HG03139 (cell line): ENCODE measurements around the gene P2RX2.

ENCODE experiments used
- ATAC-seq: cut with Tn5 transposase; IDR thresholded peaks from one replicate; pipeline ENCODE4 v1.9.1; 2021; ENCODE audit not compliant: unreplicated experiment

The P2RX2 gene

DNA sequence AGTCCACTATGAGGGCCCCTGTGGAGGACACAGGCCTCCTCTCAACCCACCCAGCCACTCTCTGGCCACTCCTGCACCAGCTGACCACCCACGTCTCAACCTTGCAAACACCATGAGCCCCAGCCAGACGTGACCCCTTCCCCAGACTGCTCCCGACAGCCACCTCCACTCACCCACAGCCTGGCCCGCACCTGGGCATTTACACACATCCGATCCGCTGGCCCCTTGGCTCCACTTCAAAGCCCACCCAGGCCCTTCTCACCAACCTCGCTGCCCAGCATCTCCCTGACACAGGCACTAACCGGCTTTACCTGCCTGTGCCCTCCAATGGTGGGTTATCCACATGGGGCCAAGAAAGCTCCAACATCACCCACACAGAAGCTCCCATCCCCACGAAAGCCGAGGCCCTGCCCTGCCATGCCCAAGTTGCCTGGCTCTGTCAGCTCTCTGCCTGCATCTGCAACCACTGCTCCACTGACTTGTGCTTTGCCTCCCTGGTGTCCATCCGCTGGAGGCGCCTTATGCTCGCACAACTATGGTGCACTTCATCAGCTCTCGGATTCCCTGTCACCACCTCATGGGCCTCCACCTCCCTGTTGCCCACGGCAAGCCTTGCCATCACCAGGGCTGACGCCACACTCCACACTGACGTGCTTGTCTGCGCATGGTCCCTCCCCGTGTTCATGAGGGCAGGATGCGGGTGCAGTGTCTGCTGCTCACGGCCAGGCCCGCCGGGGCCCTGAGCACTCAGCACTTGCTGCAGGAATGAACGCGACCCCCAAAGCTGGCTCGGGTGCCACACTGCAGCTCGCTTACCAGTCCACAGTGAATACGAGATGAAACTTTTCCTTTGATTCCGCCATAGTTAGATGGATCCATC lies 16.7 kb downstream of the P2RX2 start:
- no peak for ATAC-seq

DNA sequence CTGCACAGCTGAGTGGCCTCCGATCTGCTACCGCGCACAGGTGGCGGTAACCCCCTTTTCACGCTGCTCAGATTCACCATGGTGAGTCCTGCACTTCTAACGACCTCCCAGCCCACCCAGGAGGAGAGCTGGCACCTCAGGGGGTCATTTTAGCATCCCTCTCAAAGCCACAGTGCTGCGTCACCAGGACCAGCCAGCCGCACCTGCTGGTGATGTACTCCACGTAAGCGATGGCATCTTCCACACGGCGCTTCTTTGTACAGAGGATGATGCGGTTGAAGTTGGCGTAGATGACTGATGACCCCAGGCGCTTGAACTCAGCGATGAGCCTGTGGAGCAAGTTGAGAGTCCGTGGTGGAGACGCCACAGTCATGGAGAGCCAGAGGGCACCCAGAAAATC lies 19.2 kb downstream of the P2RX2 start:
- ATAC-seq, result no peak

DNA sequence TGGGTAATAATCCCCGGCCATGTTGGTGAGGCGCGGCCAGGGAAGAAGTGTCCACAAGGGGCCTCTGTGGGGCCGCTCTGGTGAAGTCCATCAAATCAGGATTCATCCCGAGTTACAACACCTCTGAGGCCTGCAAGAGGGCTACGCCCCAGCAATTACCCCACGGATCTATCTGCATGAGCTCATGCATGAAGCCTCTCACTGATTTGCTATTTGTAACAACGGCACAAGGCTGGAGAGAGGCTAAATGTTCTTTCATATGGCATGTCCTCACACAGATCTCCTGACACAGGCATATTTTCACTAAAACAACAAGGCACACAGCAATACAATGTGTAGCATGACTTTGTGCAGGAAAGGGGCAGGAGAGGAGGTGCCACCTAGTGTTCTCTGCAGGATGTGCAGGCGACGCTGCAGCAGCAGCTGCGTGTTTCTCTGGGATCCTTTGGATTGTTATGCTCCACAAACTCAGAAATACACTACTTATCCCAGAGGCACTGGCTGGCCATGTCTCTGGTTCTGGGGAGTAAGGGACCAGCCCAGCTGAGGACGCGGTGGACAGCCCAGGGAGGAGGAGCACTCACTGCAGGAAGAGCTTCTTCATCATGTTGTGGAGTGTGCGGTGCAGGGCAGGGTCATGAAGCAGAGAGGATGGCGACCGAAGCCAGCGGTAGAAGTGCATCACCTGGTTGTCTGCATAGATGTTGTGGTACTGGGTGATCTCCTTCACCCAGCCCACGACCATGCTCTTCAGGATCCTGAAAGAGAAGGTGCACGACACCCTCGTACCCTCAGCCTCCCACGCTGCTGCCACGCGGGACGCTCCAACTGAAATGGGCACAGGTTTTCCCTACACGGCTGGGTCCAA lies 20.2 kb downstream of the P2RX2 start:
- no peak for ATAC-seq

DNA sequence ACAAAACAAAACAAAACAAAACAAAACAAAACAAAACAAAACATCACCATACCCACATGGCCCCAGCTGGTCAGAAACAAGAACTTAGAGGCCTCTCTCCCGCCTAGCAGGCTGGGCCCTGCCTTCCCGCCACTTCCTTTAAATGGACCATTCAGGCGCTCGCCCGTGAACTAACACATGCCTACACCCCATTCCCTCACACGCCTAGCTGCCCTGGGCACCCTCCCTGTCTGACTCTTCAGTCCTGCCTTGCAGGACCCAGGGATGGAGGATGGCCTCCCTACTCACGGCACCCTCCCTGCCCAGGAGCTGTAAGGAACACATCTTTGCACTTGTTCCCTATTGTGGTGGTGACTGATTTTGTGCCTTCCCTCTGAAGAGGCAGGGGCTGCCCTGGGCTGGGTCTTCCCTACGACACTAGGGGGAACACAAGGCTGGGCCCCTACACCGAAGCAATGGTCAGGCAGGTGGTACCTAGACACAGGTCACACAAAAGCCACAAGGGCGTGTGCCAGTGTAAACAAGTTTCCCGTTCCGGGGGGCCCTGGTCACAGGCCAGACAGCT lies 21.5 kb downstream of the P2RX2 start:
- ATAC-seq, result no peak

DNA sequence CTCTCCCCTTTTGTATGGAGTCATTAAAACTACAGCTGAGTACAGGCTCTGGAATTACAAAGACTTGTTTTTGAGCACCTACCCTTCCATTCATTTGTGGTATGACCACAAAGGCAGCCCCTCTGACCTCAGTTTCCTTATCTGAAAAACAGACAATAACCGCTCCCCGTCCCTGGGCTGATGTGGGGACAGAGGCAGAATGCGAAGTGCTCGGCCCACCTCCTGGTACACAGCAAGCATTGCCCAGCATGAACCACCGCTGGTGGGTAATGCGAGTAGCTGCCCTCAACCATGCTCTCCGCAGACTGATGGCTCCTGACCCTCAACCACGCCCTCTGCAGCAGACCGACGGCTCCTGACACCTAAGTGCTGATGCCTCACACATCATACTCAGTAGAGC lies 22.4 kb downstream of the P2RX2 start:
- ATAC-seq, result no peak

DNA sequence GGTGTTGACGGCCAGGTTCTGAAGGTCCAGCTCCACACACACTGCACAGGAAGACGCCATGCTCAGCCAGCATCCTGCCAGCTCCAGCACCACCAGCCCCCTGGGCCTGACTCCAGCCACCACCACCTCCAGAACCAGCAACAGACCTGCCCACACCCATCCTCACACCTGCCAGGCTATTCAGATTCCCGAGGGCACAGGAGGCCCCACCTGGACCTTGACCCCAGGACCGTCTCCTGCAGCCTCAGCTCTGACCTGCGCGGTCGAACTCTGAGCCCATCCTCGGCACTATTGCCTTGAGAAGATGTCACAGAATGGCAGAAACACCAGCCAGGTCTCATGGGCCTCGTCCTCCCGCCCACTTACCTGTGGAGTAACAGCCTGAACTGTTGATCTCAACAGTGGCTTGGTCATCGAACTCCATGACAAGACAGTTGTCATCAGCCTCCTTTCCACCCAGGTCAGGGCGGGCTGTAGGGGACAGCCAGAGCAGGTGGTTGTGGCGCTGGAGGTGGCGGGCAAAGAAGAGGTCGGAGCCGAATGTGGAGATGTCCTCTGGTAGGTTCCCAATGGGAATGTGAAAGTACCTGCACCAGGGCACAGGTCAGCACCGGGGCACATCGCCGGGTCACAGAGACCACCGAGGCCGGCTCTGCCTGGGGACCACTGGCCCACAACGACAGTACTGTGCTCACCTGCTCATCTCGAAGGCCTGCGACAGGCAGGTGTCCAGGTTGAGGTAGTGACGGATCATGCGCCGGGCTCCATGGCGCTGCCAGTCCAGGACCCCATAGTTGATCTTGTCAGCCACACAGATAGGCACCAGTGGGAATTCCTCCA lies 23.5 kb downstream of the P2RX2 start:
- ATAC-seq, result no peak

DNA sequence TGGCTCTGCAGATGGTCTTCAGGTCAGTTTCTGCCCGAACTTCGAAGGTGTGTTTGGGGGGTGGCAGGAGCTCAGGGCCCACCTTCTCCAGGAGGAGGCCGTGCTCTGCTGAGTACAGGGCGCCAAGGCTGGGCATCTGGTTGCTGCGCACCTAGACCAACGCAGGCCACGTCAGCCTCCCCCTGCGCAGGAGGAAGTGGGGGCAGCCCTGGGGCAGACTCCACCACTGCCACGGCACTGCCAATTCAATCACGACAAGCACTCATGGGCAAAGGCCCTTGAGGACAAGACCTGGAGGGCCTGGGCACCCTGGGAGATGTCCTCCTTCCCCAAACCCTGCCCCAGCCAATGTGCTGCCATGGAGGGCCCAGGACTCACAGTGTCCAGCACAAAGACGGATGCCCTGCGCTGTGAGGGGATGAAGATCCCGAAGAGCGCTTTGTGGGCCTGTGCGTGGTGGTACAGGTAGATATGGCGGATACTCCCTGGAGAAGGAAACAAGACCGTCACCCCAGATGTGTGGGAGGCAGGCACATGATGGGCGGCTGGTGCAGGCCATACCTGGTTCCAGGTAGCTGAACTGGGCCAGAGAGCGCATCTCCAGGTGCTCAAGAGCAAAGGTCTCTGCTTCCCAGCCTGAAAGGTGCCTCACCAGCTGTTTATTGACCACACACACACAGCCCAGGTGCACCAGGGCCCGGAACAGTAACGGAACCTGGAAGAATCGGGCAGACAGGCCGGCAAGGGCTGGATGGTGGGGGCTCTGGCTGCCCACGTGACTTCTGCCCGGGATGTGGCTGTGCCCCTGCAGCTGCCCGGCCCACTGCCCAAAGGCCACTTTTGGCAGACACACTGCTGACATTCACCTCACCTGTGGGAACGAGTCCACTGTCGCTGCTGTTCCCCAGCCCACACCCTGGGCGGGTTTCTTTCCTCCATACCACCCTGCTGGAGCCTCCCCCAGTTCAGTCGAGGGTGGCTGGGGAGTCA lies 24.6 kb downstream of the P2RX2 start:
- ATAC-seq, result no peak

DNA sequence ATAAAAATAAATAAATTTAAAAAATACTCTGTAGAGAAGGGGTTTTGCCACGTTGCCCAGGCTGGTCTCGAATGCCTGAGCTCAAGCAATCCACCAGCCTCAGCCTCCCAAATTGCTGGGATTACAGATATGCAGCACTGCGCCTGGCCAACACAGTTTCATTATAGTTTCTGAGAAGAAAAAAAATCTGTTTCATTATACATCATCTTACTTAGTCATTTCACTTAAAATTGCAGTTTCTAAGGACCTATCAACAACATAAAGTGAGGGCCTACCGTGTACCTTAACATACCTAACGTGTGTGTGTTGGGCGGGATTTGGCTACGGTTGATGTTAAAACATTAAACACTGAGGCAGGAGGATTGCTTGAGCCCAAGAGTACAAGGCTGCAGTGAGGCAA lies 28.3 kb downstream of the P2RX2 start:
- ATAC-seq, result no peak

DNA sequence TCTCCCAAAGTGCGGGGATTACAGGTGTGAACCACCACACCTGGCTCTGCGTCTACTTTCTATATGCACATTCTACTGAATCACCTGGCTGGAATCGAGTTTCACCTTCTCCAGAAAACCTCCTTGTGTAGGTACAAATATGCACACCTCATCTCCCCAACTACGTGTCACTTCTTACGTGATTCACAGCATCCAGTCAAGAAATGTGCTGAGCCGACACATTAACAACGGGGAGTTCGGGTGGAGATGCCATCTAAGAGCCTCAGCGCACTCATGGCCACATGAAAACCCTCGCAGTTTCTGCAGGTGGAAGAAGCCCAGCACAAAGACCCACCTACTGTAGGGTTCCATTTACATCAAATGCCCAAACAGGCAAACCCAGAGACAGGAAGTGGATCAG lies 29.3 kb downstream of the P2RX2 start:
- ATAC-seq, result no peak

DNA sequence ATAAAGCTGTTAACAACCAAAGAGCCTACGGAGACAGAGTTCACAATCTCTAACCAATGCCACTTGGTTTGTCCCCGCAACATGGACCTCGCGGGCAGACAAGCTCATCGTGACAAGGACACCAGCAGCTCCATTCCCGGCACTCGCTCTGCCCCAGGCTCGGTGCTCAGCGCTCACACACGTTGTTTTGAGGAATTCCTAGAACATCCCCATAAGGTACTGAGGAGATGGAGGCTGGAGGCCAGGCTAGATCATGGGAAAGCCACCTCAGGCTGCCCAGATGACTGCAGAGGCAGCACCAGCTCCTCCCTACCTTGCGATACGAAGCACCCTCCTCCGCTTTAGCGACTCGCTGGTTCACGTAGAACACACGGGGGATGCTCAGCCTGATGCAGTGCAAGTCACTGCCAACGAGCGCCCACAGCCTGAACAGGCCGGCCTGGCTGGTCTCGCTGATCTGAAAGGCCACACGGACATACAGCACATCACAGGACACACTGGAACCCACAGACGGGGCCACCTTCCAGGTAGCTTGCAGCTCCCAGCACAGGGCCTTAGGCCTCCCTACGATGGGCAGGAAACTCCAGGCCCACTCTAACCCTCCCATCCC lies 30.1 kb downstream of the P2RX2 start:
- no peak for ATAC-seq

DNA sequence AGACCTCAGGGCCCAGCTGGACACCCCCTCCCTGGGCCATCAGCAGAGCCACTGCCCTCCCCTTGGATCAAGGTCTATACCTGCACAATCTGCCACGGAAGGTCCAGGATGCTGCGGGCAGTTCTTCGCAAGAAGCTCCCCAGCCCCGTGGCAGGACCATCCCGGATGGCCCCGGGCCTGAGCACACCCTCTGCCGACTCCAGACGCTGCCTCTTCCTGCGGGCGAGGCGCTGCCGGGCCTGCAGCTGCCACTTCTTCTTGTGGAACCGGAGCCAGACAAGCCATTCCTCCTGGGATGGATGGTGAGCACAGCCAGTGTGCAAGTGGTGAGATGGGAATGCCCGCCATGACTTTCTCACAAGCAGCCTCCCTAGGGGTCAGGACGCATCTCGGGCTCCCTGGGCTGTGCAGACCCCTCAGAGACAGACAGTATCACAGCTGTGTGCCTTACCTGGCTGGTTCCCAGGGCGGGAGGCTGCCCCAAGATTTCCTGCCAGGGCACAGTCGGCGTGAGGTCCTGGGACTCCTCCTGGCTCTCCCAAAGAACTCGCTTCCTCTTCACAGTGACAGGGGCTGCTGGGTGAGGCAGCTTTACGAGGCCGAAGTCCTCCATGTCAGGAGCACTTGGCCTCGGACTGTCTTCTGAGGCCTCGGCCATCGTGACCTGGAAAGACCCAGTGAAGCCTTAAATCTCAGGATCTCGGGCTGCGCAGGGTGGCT lies 30.8 kb downstream of the P2RX2 start:
- no peak for ATAC-seq

DNA sequence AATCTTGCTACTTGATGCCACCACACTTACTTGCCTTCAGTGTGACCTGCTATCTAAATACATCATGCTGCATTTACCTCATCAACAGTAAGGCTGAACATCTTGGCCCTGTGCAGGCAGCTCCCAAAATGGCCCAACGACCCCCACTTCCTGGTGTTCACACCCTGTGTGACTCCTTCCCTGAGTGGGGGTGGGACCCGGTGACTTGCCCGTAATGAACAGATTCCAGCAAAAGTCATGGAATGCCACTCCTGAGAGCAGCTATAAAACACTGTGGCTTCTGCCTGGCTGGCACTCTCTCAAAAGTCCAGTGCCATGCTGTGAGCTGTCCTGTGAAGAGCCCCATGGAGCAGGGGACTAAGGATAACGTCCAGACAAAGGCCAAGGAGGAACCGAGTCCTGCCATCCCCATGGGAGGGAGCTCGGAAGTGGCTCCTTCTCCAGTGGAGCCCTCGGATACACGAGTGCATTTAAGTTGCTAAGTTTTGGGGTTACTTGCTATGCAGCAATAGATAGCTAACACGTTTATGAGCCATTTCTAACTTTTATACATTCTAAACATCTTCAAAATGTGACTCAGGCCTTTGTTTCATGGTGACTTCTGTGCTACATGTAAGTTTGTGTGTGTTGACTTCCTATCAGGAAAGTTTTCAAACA lies 33.0 kb downstream of the P2RX2 start:
- ATAC-seq, result no peak

DNA sequence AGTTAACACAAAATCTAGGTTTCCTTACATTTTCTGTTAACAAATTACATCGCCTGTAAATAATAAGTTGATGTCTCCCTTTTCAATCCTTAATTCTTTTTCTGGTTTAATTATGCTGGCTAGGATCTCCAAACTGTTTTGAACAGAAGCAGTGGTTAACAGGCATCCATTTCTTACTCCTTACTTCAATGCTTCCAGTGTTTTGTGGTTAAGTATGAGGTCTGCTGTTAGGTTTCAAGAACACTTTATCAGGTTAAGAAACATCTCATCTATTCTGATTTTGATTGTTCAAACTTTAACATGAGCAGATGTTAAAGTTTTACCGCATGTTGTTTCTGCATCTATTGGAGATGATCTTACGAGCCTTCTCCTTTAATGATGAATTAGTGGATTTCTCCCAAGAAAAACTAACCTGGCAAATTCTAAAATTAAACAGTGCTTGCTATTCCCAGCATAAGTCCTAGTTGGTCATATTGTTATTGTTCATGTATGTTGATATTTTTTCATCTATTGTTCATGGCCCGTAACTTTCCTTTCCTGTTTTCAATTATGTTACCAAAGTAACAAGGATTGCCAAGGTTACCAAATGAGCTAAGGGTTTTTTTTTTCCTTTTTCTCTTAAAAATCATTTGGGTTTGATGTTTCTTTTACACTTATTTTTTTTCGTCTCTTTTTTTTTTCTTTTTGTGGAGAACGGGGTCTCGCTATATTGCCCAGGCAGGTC lies 35.2 kb downstream of the P2RX2 start:
- ATAC-seq, result no peak

DNA sequence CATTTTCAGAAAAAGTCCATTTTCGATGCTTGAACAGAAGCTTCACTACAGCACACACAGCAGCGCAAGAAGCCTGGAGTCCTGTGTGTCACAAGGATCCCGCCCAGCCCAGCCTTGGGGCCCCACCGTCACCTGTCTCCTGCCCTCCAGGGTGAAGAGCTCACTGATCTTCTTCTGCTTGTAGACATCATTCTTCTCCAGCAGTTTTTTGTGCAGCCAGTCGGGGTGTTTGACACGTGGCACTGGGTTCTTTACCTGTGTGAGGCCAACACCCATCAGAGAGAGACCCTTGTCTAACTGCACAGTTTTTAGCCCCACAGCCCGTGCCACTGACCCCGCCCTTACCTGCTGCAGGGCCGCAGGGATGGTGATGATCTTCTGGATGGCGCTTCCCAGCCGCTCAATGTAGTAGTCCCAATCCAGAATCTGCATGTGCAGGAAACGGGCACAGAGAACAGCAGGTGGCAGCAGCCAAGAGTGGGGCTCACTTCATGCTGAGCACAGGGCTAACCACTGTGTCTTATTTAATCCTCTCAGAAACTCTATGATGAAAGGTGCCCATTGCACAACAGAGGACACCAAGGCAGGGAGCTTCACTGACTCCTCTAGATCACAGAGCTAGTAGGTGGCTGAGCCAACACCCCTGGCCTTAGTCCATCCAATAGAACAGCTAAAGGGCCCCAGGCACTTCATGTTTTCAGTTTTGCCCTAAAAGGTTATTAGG lies 38.6 kb downstream of the P2RX2 start:
- ATAC-seq, result no peak

DNA sequence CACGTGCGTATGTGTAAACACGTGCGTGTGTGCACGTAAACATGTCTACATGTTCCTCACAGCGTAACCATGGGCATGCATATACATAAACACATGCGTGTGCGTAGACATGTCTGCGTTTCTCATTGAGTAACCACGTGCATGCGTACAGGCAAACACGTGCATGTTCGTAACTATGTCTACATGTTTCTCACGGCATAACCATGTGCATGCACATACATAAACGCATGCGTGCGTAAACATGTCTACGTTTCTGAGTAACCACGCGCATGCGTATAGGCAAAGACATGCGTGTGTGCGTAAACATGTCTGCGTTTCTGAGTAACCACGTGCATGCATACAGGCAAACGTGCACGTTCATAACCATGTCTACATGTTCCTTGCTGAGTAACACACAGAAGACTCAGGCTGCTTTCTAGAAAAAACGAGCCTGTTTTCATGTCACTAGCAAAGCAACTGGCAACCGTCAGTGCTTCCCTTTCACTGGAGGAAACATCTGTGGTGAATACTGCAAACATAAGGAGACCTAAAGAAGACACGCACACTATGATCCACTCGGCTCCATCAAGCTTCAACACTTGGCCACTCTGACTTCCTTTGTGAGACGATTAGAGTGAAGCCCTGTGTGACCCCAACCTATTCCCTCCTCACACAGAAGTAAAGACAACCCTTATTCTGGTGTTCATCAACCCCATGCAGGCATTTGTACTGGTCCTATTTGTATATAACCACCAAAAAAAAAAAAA lies 39.7 kb downstream of the P2RX2 start:
- ATAC-seq, result no peak

DNA sequence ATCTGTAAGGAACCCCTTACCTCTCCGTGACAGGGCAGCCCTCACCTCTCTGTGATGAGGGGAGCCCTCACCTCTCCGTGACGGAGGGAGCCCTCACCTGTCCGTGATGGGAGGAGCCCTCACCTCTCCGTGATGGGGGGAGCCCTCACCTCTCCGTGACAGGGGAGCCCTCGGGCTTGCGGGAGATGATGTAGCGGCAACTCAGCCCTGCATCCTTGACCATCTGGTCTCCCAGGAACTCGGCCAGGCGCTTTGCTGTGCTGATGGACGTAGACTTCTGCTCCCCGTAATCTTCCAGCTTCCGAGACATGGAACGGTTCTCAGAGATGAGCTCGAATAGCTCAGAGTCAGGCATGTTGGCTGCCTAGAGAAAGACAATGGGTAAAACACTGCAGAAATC lies 40.6 kb downstream of the P2RX2 start:
- no peak for ATAC-seq
